ENCODE results near the gene ITPKA.

GRCh38 chr15:41512940-41513505 lies 19.3 kb downstream of the ITPKA start:
- TF ChIP-seq CTCF (IDR thresholded peaks at IDR 0.05; ENCODE audit: borderline replicate concordance, extremely low read depth, low read length, poor library complexity, severe bottlenecking) (no peak), EZH2 (IDR thresholded peaks at IDR 0.05; ENCODE audit: borderline replicate concordance, low read depth, low read length, severe bottlenecking) (no peak)
